Measurements from ENCODE around the gene NSL1. TPM values are rescaled to one million over a fixed set of nuclear protein-coding genes. Genes with fewer than 3 reads are reported as not detected.
A peak's percentile ranks its signal among the peaks of the same experiment; 100 is the strongest.
"Not testable (repeated sequence)": the region's sequence is repeated elsewhere in the genome, so short reads cannot be mapped to it uniquely, and the experiment has no call there.

The NSL1 gene
- total RNA-seq, 2 donors from 2014 or later = 18.6 to 20.3 TPM

GRCh38 chr1:212727386-212728181 lies 64.0 kb downstream of the NSL1 start:
- no peaks in the 10 kb centered on the region for H3K9me3 ChIP-seq (ENCODE audit: control insufficient read depth, low read length, poor library complexity, severe bottlenecking)
- no peaks in the 10 kb centered on the region for H3K27me3 Mint-ChIP-seq
- H3K27ac Mint-ChIP-seq = peak overlapping the region; percentile 87
- ATAC-seq = peak; percentile 78
- DNase-seq = no peak
- H3K4me1 Mint-ChIP-seq = peaks cover 16% of the 10 kb centered on the region
- no peak overlapping the region for H3K4me3 Mint-ChIP-seq
- H3K36me3 Mint-ChIP-seq (ENCODE audit: low read depth) = no peaks in the 10 kb centered on the region

GRCh38 chr1:212724679-212725078 lies 66.9 kb downstream of the NSL1 start:
- not testable (repeated sequence) for H3K27ac Mint-ChIP-seq; ATAC-seq; H3K36me3 Mint-ChIP-seq (ENCODE audit: low read depth); H3K27me3 Mint-ChIP-seq; H3K9me3 ChIP-seq (ENCODE audit: control insufficient read depth, low read length, poor library complexity, severe bottlenecking); H3K4me3 Mint-ChIP-seq; DNase-seq
- peaks cover 29% of the 10 kb centered on the region for H3K4me1 Mint-ChIP-seq

- Mint-ChIP-seq H3K36me3 (ENCODE audit: low read depth) (no peaks in the 10 kb centered on the region), H3K27ac (peak overlapping the region; percentile 61), H3K4me3 (no peak overlapping the region), H3K27me3 (peaks cover 16% of the 10 kb centered on the region), H3K4me1 (peaks cover 22% of the 10 kb centered on the region)
- H3K9me3 ChIP-seq (ENCODE audit: control insufficient read depth, low read length, poor library complexity, severe bottlenecking) = no peaks in the 10 kb centered on the region
- no peak for DNase-seq
- no peak for ATAC-seq
Measured at GRCh38 chr1:212722270-212722957, 69.2 kb downstream of the NSL1 start.

- ATAC-seq (peak; percentile 50), DNase-seq (no peak)
- peaks cover 22% of the 10 kb centered on the region for H3K4me1 Mint-ChIP-seq
- peak overlapping the region; percentile 47 for H3K27ac Mint-ChIP-seq
- peaks cover 17% of the 10 kb centered on the region for H3K27me3 Mint-ChIP-seq
- no peaks in the 10 kb centered on the region for H3K9me3 ChIP-seq (ENCODE audit: control insufficient read depth, low read length, poor library complexity, severe bottlenecking)
- H3K36me3 Mint-ChIP-seq (ENCODE audit: low read depth) = no peaks in the 10 kb centered on the region
- H3K4me3 Mint-ChIP-seq = peak overlapping the region; percentile 71
Measured at GRCh38 chr1:212721388-212722247, 70.0 kb downstream of the NSL1 start.

GRCh38 chr1:212719633-212720032 lies 71.9 kb downstream of the NSL1 start:
- H3K27ac Mint-ChIP-seq = no peak overlapping the region
- peaks cover 22% of the 10 kb centered on the region for H3K4me1 Mint-ChIP-seq
- H3K4me3 Mint-ChIP-seq = no peak overlapping the region
- DNase-seq (no peak), ATAC-seq (no peak)
- peaks cover 17% of the 10 kb centered on the region for H3K27me3 Mint-ChIP-seq
- no peaks in the 10 kb centered on the region for H3K36me3 Mint-ChIP-seq (ENCODE audit: low read depth)
- H3K9me3 ChIP-seq (ENCODE audit: control insufficient read depth, low read length, poor library complexity, severe bottlenecking) = no peaks in the 10 kb centered on the region

GRCh38 chr1:212718499-212718898 lies 73.1 kb downstream of the NSL1 start:
- peaks cover 17% of the 10 kb centered on the region for H3K27me3 Mint-ChIP-seq
- H3K9me3 ChIP-seq (ENCODE audit: control insufficient read depth, low read length, poor library complexity, severe bottlenecking) = no peaks in the 10 kb centered on the region
- DNase-seq (no peak), ATAC-seq (no peak)
- H3K4me1 Mint-ChIP-seq = peaks cover 20% of the 10 kb centered on the region
- H3K36me3 Mint-ChIP-seq (ENCODE audit: low read depth) = no peaks in the 10 kb centered on the region
- H3K4me3 Mint-ChIP-seq = no peak overlapping the region
- no peak overlapping the region for H3K27ac Mint-ChIP-seq

- DNase-seq (no peak), ATAC-seq (no peak)
- no peaks in the 10 kb centered on the region for H3K36me3 Mint-ChIP-seq (ENCODE audit: low read depth)
- peaks cover 17% of the 10 kb centered on the region for H3K27me3 Mint-ChIP-seq
- no peak overlapping the region for H3K4me3 Mint-ChIP-seq
- H3K4me1 Mint-ChIP-seq = peaks cover 2% of the 10 kb centered on the region
- no peaks in the 10 kb centered on the region for H3K9me3 ChIP-seq (ENCODE audit: control insufficient read depth, low read length, poor library complexity, severe bottlenecking)
- no peak overlapping the region for H3K27ac Mint-ChIP-seq
Measured at GRCh38 chr1:212716161-212716560, 75.4 kb downstream of the NSL1 start.

- no peak overlapping the region for H3K4me3 Mint-ChIP-seq
- no peak for ATAC-seq
- no peaks in the 10 kb centered on the region for H3K9me3 ChIP-seq (ENCODE audit: control insufficient read depth, low read length, poor library complexity, severe bottlenecking)
- peak overlapping the region; percentile 34 for H3K27ac Mint-ChIP-seq
- H3K27me3 Mint-ChIP-seq = peaks cover 12% of the 10 kb centered on the region
- no peak for DNase-seq
- H3K4me1 Mint-ChIP-seq = peaks cover 2% of the 10 kb centered on the region
- H3K36me3 Mint-ChIP-seq (ENCODE audit: low read depth) = no peaks in the 10 kb centered on the region
Measured at GRCh38 chr1:212713465-212714136, 78.0 kb downstream of the NSL1 start.

- H3K9me3 ChIP-seq (ENCODE audit: control insufficient read depth, low read length, poor library complexity, severe bottlenecking) = no peaks in the 10 kb centered on the region
- Mint-ChIP-seq H3K36me3 (ENCODE audit: low read depth) (no peaks in the 10 kb centered on the region), H3K4me3 (no peak overlapping the region), H3K27ac (no peak overlapping the region), H3K27me3 (peaks cover 4% of the 10 kb centered on the region), H3K4me1 (peaks cover 2% of the 10 kb centered on the region)
- DNase-seq (no peak), ATAC-seq (no peak)
Measured at GRCh38 chr1:212712451-212713303, 78.9 kb downstream of the NSL1 start.

GRCh38 chr1:212711974-212712373 lies 79.6 kb downstream of the NSL1 start:
- not testable (repeated sequence) for H3K4me3 Mint-ChIP-seq; DNase-seq; H3K36me3 Mint-ChIP-seq (ENCODE audit: low read depth); H3K4me1 Mint-ChIP-seq; H3K27me3 Mint-ChIP-seq; H3K27ac Mint-ChIP-seq; H3K9me3 ChIP-seq (ENCODE audit: control insufficient read depth, low read length, poor library complexity, severe bottlenecking); ATAC-seq

- no peaks in the 10 kb centered on the region for H3K9me3 ChIP-seq (ENCODE audit: control insufficient read depth, low read length, poor library complexity, severe bottlenecking)
- no peak for DNase-seq
- H3K4me1 Mint-ChIP-seq = peaks cover 2% of the 10 kb centered on the region
- H3K27ac Mint-ChIP-seq = no peak overlapping the region
- H3K36me3 Mint-ChIP-seq (ENCODE audit: low read depth) = no peaks in the 10 kb centered on the region
- no peaks in the 10 kb centered on the region for H3K27me3 Mint-ChIP-seq
- no peak for ATAC-seq
- H3K4me3 Mint-ChIP-seq = no peak overlapping the region
Measured at GRCh38 chr1:212710566-212710965, 81.0 kb downstream of the NSL1 start.

GRCh38 chr1:212703991-212704564 lies 87.5 kb downstream of the NSL1 start:
- no peak for DNase-seq
- no peaks in the 10 kb centered on the region for H3K36me3 Mint-ChIP-seq (ENCODE audit: low read depth)
- peaks cover 22% of the 10 kb centered on the region for H3K4me1 Mint-ChIP-seq

More at GRCh38 chr1:212703991-212704564, 87.5 kb downstream of the NSL1 start:
- no peak for ATAC-seq
- Mint-ChIP-seq H3K27me3 (no peaks in the 10 kb centered on the region), H3K27ac (peak overlapping the region; percentile 68), H3K4me3 (no peak overlapping the region)
- H3K9me3 ChIP-seq (ENCODE audit: control insufficient read depth, low read length, poor library complexity, severe bottlenecking) = no peaks in the 10 kb centered on the region

Measured in T-helper 17 cell (primary cell).